Measurements from ENCODE around the gene RPS3. TPM values are rescaled to one million over a fixed set of nuclear protein-coding genes. Genes with fewer than 3 reads are reported as not detected.
"Not testable (repeated sequence)": the region's sequence is repeated elsewhere in the genome, so short reads cannot be mapped to it uniquely, and the experiment has no call there.

Gene RPS3
- total RNA-seq, 1 donor from 2014 or later, result 511 TPM

- H3K27ac ChIP-seq, result no peak overlapping the region
- no peaks in the 10 kb centered on the region for H3K4me1 ChIP-seq
- no peaks in the 10 kb centered on the region for H3K36me3 ChIP-seq
- H3K27me3 ChIP-seq, result no peaks in the 10 kb centered on the region
- TF ChIP-seq CTCF (IDR thresholded peaks at IDR 0.05), result no peak
- intact Hi-C loops (cut with DNase I), result no loop called here
- DNase-seq (ENCODE audit: low spot score in 2 of 2), result no peak
- H3K9me3 ChIP-seq, result no peaks in the 10 kb centered on the region
- no peak overlapping the region for H3K4me3 ChIP-seq
Observed at GRCh38 chr11:75375626-75376025, 23.7 kb upstream of the RPS3 start.

DNA sequence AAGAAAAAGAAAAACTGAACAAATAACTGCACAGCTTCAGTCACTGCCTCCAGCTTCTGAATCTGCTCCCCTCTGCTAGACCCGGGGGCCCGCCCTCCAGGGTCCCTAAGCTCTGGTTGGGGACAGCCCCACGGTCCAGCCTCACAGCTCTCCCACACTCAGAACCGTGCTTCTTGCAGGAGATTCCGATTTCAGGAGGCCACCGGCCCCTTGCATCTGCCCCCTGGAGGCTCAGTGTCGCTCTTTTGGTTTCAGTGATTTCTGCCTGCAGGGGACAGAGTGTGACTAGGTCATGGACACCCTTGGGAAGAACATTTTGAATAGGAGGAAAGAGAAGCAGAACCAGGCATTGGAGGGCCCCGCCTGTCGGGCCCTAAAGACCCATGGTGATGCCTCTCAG lies 23.1 kb upstream of the RPS3 start:
- H3K36me3 ChIP-seq, result no peaks in the 10 kb centered on the region
- no peak overlapping the region for H3K27ac ChIP-seq
- no peak overlapping the region for H3K4me3 ChIP-seq
- DNase-seq (ENCODE audit: low spot score in 2 of 2), result no peak
- H3K27me3 ChIP-seq, result no peaks in the 10 kb centered on the region
- H3K4me1 ChIP-seq, result no peaks in the 10 kb centered on the region
- H3K9me3 ChIP-seq, result no peaks in the 10 kb centered on the region
- intact Hi-C loops (cut with DNase I), result no loop called here
- TF ChIP-seq CTCF (IDR thresholded peaks at IDR 0.05), result no peak

DNA sequence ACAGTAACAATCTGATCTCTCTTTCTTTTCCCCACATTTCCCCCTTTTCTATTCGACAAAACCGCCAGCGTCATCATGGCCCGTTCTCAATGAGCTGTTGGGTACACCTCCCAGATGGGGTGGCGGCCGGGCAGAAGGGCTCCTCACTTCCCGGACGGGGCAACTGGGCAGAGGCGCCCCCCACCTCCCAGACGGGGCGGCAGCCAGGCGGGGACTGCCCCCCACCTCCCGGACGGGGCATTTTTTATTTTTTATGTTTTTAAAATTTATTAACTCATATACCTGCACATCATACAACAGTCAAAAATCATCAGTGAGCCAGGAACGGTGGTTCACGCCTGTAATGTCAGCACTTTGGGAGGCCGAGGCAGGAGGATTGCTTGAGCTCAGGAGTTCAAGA lies 20.5 kb upstream of the RPS3 start:
- H3K27me3 ChIP-seq; DNase-seq (ENCODE audit: low spot score in 2 of 2); H3K9me3 ChIP-seq; intact Hi-C loops (cut with DNase I); H3K4me1 ChIP-seq; H3K36me3 ChIP-seq; H3K27ac ChIP-seq; H3K4me3 ChIP-seq: not testable (repeated sequence)

DNA sequence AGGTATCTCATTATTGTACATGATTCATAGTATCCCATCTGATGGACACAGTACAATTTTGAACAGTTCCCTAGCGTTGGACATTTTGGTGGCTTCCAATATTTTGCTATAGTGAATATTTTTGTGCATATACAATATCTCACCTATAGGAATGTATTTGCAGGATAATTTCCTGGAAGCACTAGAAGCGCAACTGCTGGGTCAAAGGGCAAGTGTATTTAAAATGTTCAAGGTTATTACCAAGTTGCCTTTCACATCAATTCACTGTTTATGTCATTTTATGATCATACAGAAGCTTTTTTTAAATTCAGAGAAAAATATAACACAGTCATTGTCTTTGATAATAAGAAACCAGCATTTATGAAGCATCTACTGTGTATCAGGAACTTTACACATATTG lies 19.1 kb upstream of the RPS3 start:
- Histone ChIP-seq H3K9me3 (no peaks in the 10 kb centered on the region), H3K4me3 (no peak overlapping the region), H3K36me3 (no peaks in the 10 kb centered on the region), H3K27ac (no peak overlapping the region), H3K27me3 (no peaks in the 10 kb centered on the region), H3K4me1 (no peaks in the 10 kb centered on the region)
- no peak for DNase-seq (ENCODE audit: low spot score in 2 of 2)
- TF ChIP-seq CTCF (IDR thresholded peaks at IDR 0.05), result no peak
- intact Hi-C loops (cut with DNase I), result no loop called here

DNA sequence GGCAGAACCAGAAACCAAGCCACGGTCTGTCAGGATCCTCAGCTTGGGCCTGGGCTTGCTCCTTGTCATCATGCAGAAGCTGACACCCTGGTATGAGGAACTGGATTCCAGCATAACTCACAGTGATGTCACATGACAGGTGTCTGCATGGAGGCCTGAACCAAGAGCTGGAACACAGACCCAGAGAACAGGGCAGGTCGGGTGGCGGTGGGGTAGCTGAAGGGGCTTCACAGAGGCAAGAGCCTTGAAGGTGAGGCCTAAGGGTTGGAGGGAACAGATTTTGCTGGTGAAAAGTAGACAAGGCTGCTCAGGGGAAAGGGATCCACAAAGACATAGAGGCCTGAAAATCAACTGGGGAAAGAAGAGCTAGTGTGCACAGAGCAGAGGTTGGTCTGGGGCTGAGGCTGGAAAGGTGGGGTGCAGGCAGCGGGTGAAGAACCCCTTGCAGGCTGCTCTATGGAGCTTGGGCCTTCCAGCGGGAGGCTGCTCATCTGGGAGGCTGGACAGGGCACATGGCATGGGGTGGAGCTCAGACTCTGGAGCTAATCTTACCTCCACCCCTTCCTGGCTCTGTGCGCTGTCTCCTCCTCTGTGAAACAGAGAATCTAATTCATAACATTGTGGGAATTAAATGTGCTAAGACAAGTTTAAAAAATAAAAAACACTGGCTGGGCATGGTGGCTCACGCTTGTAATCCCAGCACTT lies 18.4 kb upstream of the RPS3 start:
- H3K4me1 ChIP-seq, result no peaks in the 10 kb centered on the region
- intact Hi-C loops (cut with DNase I), result no loop called here
- no peak for DNase-seq (ENCODE audit: low spot score in 2 of 2)
- H3K4me3 ChIP-seq, result no peak overlapping the region
- TF ChIP-seq CTCF (IDR thresholded peaks at IDR 0.05), result no peak
- H3K9me3 ChIP-seq, result no peaks in the 10 kb centered on the region
- no peaks in the 10 kb centered on the region for H3K27me3 ChIP-seq
- H3K27ac ChIP-seq, result no peak overlapping the region
- H3K36me3 ChIP-seq, result no peaks in the 10 kb centered on the region

- no peak overlapping the region for H3K27ac ChIP-seq
- H3K4me3 ChIP-seq, result no peak overlapping the region
- no peaks in the 10 kb centered on the region for H3K36me3 ChIP-seq
- no peaks in the 10 kb centered on the region for H3K4me1 ChIP-seq
- H3K27me3 ChIP-seq, result no peaks in the 10 kb centered on the region
- no peak for TF ChIP-seq CTCF (IDR thresholded peaks at IDR 0.05)
- intact Hi-C loops (cut with DNase I), result no loop called here
- H3K9me3 ChIP-seq, result no peaks in the 10 kb centered on the region
- no peak for DNase-seq (ENCODE audit: low spot score in 2 of 2)
Observed at GRCh38 chr11:75383246-75383645, 16.1 kb upstream of the RPS3 start.

All from ascending aorta (tissue), 2 donors.